ENCODE measurements around the gene BMP8A. TPM values are rescaled to one million over a fixed set of nuclear protein-coding genes. Genes with fewer than 3 reads are reported as not detected.

The BMP8A gene
- total and polyA plus RNA-seq, 10 of the 15 experiments (the other 5 are each of a cell fraction or from before 2014, with no cell fraction given): not detected

DNA sequence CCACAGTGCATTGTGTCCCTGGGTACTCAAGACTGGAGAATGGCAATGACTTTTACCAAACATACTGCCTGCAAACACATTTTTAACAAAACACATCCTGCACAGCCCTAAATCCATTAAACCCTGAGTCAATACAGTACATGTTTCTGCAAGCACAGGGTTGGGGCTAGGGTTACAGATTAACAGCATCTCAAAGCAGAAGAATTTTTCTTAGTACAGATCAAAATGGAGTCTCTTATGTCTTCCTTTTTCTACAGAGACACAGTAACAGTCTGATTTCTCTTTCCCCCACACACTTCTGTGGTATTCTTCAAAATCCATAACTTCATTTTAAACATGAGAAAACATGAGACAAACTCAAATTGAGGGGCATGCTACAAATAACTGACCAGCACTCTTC lies 13.9 kb downstream of the BMP8A start:
- intact Hi-C loops (cut with micrococcal nuclease; ENCODE audit: unreplicated experiment): no loop called here
- no peaks in the 10 kb centered on the region for H4K20me1 ChIP-seq (ENCODE audit: control insufficient read depth, insufficient read depth)
- in situ Hi-C loops (cut with MboI): no loop called here
- no peak overlapping the region; the same call in 1 of the 2 replicates for H2AFZ ChIP-seq (ENCODE audit: control insufficient read depth, low read depth, low read length)
- ChIA-PET RAD21 (ENCODE audit: unreplicated experiment) (no interaction called here), CTCF (no interaction called here), POLR2A (interaction anchor here (0.6 kb wide), 1 partner anchor 350 kb away, joined by 4 read pairs; no protein-coding TSS in a partner anchor), SMC1A (ENCODE audit: uncharacterized antibody, unreplicated experiment) (no interaction called here)
- FAIRE-seq (no peak), DNase-seq (ENCODE audit: low read depth, low spot score) (no peak), ATAC-seq (no peak)
- no peak overlapping the region for H3K4me3 ChIP-seq
- H3K79me2 ChIP-seq (ENCODE audit: control insufficient read depth, insufficient read depth, low read length): no peaks in the 10 kb centered on the region
- H3K27me3 ChIP-seq (replicated peaks in 1 of 2; ENCODE audit: control insufficient read depth in 2 of 2, insufficient read depth in 2 of 2, low read length in 1 of 2): no peaks in the 10 kb centered on the region
- BruUV-seq (replicated peaks): no TSS peak
- no peaks in the 10 kb centered on the region for H3K36me3 ChIP-seq (ENCODE audit: control insufficient read depth in 2 of 2, insufficient read depth in 2 of 2, low read length in 1 of 2)
- H3K4me1 ChIP-seq (ENCODE audit: control insufficient read depth, insufficient read depth, low read length): peaks cover 13% of the 10 kb centered on the region
- H3K9ac ChIP-seq (ENCODE audit: control insufficient read depth, insufficient read depth, low read length): no peak overlapping the region
- no peak for TF ChIP-seq GABPA (IDR thresholded peaks at IDR 0.05; ENCODE audit: low read depth)
- no peak for TF ChIP-seq SREBF2 (IDR thresholded peaks at IDR 0.05; ENCODE audit: low read length)
- TF ChIP-seq, protein P1, sequence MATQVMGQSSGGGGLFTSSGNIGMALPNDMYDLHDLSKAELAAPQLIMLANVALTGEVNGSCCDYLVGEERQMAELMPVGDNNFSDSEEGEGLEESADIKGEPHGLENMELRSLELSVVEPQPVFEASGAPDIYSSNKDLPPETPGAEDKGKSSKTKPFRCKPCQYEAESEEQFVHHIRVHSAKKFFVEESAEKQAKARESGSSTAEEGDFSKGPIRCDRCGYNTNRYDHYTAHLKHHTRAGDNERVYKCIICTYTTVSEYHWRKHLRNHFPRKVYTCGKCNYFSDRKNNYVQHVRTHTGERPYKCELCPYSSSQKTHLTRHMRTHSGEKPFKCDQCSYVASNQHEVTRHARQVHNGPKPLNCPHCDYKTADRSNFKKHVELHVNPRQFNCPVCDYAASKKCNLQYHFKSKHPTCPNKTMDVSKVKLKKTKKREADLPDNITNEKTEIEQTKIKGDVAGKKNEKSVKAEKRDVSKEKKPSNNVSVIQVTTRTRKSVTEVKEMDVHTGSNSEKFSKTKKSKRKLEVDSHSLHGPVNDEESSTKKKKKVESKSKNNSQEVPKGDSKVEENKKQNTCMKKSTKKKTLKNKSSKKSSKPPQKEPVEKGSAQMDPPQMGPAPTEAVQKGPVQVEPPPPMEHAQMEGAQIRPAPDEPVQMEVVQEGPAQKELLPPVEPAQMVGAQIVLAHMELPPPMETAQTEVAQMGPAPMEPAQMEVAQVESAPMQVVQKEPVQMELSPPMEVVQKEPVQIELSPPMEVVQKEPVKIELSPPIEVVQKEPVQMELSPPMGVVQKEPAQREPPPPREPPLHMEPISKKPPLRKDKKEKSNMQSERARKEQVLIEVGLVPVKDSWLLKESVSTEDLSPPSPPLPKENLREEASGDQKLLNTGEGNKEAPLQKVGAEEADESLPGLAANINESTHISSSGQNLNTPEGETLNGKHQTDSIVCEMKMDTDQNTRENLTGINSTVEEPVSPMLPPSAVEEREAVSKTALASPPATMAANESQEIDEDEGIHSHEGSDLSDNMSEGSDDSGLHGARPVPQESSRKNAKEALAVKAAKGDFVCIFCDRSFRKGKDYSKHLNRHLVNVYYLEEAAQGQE (IDR thresholded peaks at IDR 0.05; ENCODE audit: low read depth, low read length): no peak
- no peak for TF ChIP-seq RELB (IDR thresholded peaks at IDR 0.05; ENCODE audit: low read depth)
- no peak for TF ChIP-seq IKZF2 (IDR thresholded peaks at IDR 0.05)
- TF ChIP-seq POLR2A (IDR thresholded peaks at IDR 0.05; ENCODE audit: low read depth, low read length): no peak
- TF ChIP-seq POLR2AphosphoS5 (IDR thresholded peaks at IDR 0.05; ENCODE audit: low read length): no peak
- H3K9me3 ChIP-seq (replicated peaks; ENCODE audit: control insufficient read depth, insufficient read depth, low read length): no peaks in the 10 kb centered on the region
- no peak overlapping the region for H3K4me2 ChIP-seq (ENCODE audit: control insufficient read depth, insufficient read depth)
- H3K27ac ChIP-seq (ENCODE audit: control insufficient read depth, insufficient read depth): no peak overlapping the region

Measured in GM12878 (cell line).